AG04449 (cell line): Measurements from ENCODE around the gene LARGE1.

ENCODE experiments used
- CTCF ChIA-PET: fragments of 350-600 bp; formaldehyde crosslinking; extraction: SDS; loops from one replicate; lab custom pipeline; 2021; ENCODE audit warnings: antibody characterized with exemption; lab: Yijun Ruan, JAX
- POLR2A ChIA-PET: fragments of 400-600, 350-600 bp; formaldehyde crosslinking; extraction: SDS; loops from one replicate; lab custom pipeline; 2020; ENCODE audit warnings: antibody characterized with exemption, inconsistent platforms; lab: Yijun Ruan, JAX
- DNase-seq: peaks from one replicate; pipeline ENCODE4 v3.0.0-alpha.2; 2010; ENCODE audit warnings: low read depth, low spot score
- H3K4me3 ChIP-seq: 2 replicates; pipeline ENCODE4 v1.5.1; 2011; ENCODE audit warnings: low read depth, mild to moderate bottlenecking, control low read depth, low read length
- TF ChIP-seq, protein P1 (sequence below): IDR thresholded peaks from one replicate; pipeline ENCODE4 v1.5.1; 2011; ENCODE audit warnings: mild to moderate bottlenecking, moderate library complexity, low read length, control low read depth, inconsistent platforms; ENCODE audit not compliant: insufficient read depth; ENCODE audit errors: missing control alignments

LARGE1 gene

DNA sequence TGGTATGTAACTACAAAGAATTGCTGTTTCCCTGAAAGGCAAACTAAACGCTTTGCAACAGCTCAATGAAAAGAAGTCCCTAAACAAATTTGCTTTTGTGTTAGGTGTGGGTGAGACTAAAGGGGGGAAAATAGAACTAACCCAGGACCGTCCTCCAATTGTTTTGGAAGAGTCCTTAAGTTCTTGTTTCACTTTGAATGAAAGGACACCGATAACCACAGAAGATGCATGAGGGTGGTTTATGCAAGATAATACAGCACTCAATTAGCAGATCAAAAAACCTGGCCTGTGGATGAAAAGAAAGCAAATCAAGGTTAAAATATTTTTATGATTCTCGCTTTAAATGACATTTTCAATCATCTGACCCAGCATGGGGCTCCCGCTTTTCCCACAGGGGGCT lies 557.6 kb downstream of the LARGE1 start:
- ChIA-PET POLR2A (no interaction called here), CTCF (no interaction called here)
- DNase-seq = no peak
- no peak overlapping the region for H3K4me3 ChIP-seq
- TF ChIP-seq, protein P1, sequence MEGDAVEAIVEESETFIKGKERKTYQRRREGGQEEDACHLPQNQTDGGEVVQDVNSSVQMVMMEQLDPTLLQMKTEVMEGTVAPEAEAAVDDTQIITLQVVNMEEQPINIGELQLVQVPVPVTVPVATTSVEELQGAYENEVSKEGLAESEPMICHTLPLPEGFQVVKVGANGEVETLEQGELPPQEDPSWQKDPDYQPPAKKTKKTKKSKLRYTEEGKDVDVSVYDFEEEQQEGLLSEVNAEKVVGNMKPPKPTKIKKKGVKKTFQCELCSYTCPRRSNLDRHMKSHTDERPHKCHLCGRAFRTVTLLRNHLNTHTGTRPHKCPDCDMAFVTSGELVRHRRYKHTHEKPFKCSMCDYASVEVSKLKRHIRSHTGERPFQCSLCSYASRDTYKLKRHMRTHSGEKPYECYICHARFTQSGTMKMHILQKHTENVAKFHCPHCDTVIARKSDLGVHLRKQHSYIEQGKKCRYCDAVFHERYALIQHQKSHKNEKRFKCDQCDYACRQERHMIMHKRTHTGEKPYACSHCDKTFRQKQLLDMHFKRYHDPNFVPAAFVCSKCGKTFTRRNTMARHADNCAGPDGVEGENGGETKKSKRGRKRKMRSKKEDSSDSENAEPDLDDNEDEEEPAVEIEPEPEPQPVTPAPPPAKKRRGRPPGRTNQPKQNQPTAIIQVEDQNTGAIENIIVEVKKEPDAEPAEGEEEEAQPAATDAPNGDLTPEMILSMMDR = no peak

DNA sequence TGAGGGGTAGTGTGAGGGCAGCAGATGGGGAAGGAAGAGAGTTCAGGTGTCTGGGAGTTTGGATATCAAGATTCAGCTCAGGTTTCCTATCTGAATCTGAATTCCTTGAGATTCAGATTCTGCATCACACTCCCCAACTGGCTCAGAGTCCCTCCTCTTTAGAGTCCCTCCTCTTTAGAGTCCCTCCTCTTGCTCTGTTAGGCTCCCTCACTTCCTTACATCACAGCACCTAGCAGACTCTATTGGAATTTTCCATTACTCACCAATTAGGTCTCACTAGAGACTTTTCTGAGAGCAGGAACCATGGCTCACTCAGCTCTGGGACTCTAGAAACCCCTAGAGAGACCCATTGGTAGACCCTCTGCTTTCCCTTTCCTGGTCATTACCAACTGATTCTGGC lies 558.7 kb downstream of the LARGE1 start:
- H3K4me3 ChIP-seq = no peak overlapping the region
- no peak for DNase-seq
- ChIA-PET CTCF (no interaction called here), POLR2A (no interaction called here)
- TF ChIP-seq, protein P1 = no peak

DNA sequence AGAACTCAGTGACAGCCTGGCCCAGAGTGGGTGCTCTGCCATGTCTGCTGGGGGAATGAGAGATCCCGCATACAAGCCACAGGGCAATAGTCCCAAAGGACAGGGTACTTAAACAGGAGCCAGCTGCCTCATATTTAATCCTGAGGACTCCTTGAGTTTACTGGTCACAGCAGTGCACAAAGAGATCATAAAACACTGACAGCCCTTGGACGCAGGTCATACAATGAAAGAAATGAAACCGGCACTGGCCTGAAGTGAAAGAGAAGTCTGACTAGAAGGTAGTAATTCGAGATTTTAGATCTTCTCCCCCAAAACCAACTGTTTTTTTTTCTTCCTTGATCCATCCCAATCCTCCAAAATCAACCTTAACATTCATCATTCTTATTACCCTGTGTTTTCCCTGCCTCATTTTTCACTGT lies 562.3 kb downstream of the LARGE1 start:
- POLR2A ChIA-PET = no interaction called here
- TF ChIP-seq, protein P1 = no peak
- H3K4me3 ChIP-seq = no peak overlapping the region
- CTCF ChIA-PET = no interaction called here
- DNase-seq = no peak

DNA sequence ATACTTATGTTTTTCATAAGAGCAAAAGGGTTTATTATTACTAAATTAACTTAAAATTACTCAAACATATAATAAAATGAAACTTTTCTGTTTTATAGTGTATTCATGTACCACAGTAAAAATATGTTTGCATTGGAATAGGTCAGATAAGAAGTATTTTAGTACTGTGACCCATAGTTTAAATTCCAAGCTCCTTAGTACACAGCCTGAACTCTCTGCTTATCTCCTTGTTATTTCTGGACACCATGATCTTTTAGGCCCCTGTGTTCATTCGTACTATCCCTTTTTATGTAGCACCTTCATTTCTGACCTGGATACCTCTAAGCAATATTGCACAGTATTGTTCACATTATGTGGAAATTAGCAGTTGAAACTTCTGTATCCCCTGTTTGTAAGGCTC lies 565.3 kb downstream of the LARGE1 start:
- H3K4me3 ChIP-seq = no peak overlapping the region
- no peak for DNase-seq
- ChIA-PET POLR2A (no interaction called here), CTCF (no interaction called here)
- TF ChIP-seq, protein P1 = no peak

DNA sequence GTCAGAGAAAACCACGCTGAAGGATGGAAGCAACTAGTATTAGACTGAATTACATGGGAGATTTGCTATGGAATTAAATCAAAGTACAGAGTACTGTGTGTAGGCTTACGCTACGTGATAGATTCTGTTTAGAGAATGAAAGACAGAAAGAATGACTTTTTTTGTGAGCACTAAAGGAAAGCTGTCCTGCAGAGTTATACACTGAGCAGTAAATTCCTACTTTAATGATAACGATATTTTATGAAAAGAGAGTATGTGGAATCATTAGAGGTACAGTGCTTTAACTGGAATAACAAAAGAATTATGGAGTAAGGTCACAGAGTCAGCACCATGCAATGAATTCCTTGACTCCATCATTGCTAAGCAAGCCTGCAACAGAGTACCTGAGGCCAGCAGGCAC lies 566.8 kb downstream of the LARGE1 start:
- H3K4me3 ChIP-seq = no peak overlapping the region
- TF ChIP-seq, protein P1 = no peak
- no peak for DNase-seq
- ChIA-PET POLR2A (no interaction called here), CTCF (no interaction called here)

DNA sequence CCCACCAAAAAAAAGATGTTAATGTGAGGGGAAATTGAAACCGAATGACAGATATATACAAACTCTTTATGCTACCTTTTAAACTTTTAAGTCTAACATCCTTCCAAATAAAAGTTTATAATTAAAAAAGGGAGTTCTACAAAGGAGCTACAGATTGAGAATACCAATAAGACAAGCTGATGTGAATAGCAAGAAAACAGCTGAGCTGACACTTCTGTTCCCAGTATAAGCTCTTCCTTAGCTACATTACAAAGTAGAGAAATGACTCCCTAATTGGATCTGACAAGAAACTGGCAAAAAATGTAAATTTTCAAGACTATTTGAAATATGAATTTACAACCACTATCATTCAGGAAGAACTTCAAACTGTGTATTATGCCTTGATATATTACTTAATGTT lies 567.5 kb downstream of the LARGE1 start:
- DNase-seq = no peak
- TF ChIP-seq, protein P1 = no peak
- no peak overlapping the region for H3K4me3 ChIP-seq
- CTCF ChIA-PET = no interaction called here
- POLR2A ChIA-PET = no interaction called here
